SHP77 (cell line): ENCODE measurements around the gene ANKRD33.

ENCODE experiments used
- DNase-seq, 2 experiments: peaks; one replicate each; lab custom pipeline; 2025; lab: John Stamatoyannopoulos, UW

ANKRD33 gene

DNA sequence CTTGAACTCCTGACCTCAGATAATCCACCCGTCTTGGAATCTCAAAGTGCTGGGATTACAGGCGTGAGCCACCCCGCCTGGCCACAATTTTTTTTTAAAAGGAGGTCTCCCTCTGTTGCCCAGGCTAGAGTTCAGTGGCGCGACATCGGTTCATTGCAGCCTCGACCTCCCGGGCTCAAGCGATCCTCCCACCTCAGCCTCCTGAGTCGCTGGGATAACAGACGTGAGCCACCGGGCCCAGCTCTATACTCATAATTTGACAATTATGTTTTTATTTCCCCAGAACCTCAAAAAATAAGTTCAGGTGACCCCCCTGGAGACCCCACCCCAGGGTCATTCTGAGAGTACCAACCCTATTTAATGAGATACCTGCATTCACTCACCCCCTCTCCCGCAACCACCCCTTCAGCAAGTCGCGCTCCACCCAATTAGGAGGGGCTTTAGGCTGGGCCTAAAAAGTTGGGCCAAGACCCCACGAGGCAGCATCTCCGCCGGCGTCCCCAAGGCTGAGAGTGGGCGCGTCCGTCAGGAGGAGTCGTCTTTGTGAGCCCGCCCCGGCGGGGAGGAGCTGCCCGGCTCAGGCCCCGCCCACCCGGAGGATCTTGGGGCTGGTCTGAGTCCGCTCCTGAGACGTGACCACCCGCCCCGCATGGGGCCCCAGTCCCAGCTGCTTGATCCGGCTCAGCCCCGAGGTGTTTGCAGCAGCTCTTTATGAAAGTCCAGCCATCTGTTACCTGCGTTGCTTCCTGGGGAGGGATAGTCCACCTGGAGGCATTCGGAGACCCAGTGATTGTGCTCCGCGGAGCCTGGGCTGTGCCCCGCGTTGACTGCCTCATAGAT is at the start of gene ANKRD33:
ANKRD33 (plus strand) TSS at position 628 of the 840 bp plus-strand sequence; CDS start at position 712, 84 bp downstream.
- no peak for DNase-seq

GRCh38 chr12:51838762-51839161 is 49.1 kb upstream of the ANKRD33 start:
- no peak for DNase-seq

- DNase-seq: no peak
These were observed 48.5 kb upstream of the ANKRD33 start for GRCh38 chr12:51839310-51839947.

DNA sequence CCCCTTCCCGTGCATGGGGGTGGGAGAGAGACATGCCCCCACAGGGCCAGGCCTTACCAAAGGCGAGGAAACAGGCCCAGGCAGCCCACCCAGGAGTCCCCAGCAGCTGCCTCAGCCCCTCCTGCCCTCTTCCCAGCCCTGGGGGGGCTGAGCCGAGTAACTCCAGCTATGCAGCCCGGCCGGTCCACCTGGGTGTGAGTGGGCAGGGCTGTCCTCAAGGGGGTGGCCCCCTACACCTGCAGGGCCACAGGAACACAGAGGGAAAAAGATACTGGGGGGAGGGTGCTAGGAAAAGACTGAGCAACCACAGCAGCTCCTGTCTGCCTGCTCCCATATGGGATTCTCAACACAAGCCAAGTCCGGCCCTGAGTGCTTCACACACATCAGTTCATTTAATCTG is 46.9 kb upstream of the ANKRD33 start:
- no peak for DNase-seq

GRCh38 chr12:51841727-51842126 is 46.2 kb upstream of the ANKRD33 start:
- DNase-seq: no peak

GRCh38 chr12:51844854-51845253 is 43.0 kb upstream of the ANKRD33 start:
- DNase-seq: no peak

GRCh38 chr12:51845482-51845881 is 42.4 kb upstream of the ANKRD33 start:
- DNase-seq: no peak

DNA sequence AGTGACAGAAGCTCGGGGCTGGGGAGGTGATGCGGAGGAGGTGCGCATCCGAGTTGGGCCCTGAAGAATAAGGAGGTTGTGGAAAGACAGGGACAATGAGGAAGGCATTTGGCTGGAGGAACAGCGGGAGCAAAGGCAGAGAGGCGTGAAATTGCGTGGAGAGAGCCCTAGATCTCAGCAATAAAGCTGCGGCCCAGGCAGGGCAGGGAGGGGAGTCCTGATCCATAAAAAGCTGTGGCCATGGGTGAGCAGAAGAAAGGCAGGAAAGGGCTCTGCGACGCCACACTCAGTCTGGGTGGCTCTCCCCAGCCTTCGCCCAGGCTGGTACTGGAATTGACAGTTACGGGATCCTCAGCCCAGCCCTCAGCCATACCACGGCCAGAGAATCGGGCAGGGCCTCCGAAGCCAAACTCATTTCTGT is 41.6 kb upstream of the ANKRD33 start:
- no peak for DNase-seq

- no peak for DNase-seq
These were observed 40.8 kb upstream of the ANKRD33 start for GRCh38 chr12:51846911-51847642.

- DNase-seq: no peak
These were observed 40.1 kb upstream of the ANKRD33 start for GRCh38 chr12:51847643-51848325.

GRCh38 chr12:51848326-51848727 is 39.6 kb upstream of the ANKRD33 start, which contains the start of gene FIGNL2:
Gene FIGNL2 (minus strand): TSS chr12:51848718. CDS start chr12:51822413, 26,305 bp downstream.
- no peak for DNase-seq

- no peak for DNase-seq
These were observed 38.8 kb upstream of the ANKRD33 start for GRCh38 chr12:51848841-51849735.

GRCh38 chr12:51850081-51850964 is 37.6 kb upstream of the ANKRD33 start:
- DNase-seq: no peak

GRCh38 chr12:51850965-51851299 is 37.0 kb upstream of the ANKRD33 start:
- DNase-seq: no peak

GRCh38 chr12:51851413-51852124 is 36.3 kb upstream of the ANKRD33 start:
- DNase-seq: no peak

DNA sequence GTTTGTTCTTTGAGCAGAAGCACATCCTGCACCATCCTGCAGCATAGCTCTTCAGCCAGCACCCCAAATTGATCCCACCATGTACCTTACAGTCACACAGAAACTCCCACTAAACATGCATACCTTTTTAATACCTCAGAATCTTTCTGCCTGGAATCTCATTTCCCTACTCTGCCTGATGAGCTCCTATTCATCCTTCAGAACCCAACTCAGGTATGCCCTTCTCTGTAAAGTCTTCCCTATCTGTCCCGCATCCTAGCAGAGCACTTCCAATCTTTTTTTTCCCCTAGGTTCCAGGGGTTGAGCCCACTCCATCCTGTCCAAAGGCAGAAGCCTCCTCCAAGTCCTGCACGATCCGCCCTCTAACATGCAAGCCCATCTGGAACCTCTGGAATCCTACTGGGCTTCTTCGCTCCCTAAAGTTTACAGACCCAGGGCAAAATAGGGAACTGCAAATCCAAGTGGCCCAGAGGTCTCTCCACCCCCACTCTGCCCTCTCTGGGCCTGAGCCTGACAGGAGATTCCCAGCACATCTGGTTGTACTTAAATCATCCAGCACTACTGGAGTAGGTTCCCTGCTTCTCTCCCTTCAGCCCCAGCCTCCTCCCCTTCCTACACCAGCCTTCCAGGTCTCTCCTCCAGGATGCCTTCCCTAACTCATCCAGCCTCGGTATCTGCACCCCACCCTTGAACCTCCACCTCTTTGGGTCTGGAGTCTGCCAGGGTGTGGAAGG is 35.3 kb upstream of the ANKRD33 start:
- no peak for DNase-seq

DNA sequence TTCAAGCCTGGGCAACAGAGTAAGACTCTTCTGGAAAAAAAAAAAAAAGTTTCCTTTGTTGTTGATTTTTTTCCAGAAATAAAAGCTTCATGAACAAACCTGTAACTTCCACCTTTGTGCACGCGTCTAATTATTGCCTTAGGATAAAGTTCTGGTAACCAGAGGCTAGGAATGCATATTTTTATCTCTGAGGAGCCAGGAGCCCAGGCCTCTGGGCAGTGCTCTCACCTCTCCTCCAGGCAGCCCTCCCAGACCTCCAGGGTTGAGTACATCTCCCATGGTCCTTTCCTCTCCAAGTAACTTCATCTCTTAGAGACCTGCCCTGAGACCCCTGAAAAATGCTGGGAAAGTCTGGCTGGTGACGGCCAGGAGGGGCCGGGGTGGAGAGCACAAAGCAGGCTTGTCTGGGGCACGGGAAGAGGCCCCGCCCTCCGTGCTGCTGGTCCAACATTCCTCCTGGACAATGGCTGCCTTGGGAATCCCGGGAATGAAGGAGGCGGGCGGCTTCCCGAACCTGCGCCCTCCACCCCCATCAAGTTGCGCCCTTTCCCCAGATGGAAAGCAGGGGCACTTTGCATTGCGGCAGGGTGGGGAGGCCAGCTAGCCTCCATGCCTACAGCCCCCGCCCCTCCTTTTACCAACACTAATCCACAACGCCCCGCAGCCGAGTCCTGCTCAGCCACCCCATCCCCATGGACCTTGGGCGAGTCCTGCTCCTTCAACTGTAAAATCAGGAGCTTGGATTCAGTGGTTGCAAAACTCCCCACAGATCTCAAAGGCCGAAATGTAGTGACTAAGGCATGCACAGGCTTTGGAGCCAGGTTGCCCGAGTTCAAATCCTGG is 32.1 kb upstream of the ANKRD33 start:
- no peak for DNase-seq

GRCh38 chr12:51860986-51861385 is 26.9 kb upstream of the ANKRD33 start:
- DNase-seq: no peak
